GM21717 (cell line): ENCODE results near the gene FHIT.

Experiments
- ATAC-seq: cut with Tn5 transposase; IDR thresholded peaks from one replicate; pipeline ENCODE4 v1.9.1; 2021; ENCODE audit warnings: mild to moderate bottlenecking, moderate library complexity; ENCODE audit not compliant: unreplicated experiment

The FHIT gene

GRCh38 chr3:60045686-60046085 lies 1205.6 kb downstream of the FHIT start:
- no peak for ATAC-seq

GRCh38 chr3:60036803-60037202 lies 1214.4 kb downstream of the FHIT start:
- ATAC-seq: no peak

DNA sequence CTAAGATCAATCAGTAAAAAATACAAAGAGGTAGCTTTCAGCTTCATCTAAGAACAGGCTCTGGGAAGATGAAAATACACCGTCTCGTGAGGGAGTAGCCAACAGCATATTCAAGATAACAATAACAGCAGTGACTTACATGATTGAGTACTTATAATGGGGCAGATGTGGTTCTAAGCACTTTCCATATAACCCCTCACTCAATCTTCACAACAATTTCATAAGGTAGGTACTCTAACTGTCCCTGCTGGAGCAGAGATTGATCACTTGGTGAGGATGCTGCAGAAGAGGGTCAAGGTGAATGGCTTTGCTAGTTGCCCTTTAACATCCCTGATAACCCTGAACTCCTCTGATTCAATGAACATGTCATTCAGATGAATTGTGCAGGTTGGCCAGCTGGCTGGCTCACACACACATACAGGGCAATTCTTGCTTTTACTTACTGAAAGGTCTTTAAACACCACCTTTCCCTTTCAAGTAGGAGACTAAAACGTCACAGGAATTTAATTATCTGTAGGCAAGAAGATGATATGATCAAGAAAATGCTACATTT lies 1217.3 kb downstream of the FHIT start:
- ATAC-seq: no peak

- ATAC-seq: no peak
Measured at GRCh38 chr3:60030982-60031381, 1220.3 kb downstream of the FHIT start.

GRCh38 chr3:60028233-60028632 lies 1223.0 kb downstream of the FHIT start:
- no peak for ATAC-seq

GRCh38 chr3:60027335-60027734 lies 1223.9 kb downstream of the FHIT start:
- no peak for ATAC-seq

GRCh38 chr3:60025096-60026050 lies 1225.9 kb downstream of the FHIT start:
- no peak for ATAC-seq

GRCh38 chr3:60024400-60024799 lies 1226.9 kb downstream of the FHIT start:
- ATAC-seq: no peak

- no peak for ATAC-seq
Measured at GRCh38 chr3:60023189-60023588, 1228.1 kb downstream of the FHIT start.

GRCh38 chr3:60017631-60018030 lies 1233.6 kb downstream of the FHIT start:
- ATAC-seq: no peak

- ATAC-seq: no peak
Measured at GRCh38 chr3:60015032-60015705, 1236.1 kb downstream of the FHIT start.

- no peak for ATAC-seq
Measured at GRCh38 chr3:60013241-60013640, 1238.0 kb downstream of the FHIT start.

DNA sequence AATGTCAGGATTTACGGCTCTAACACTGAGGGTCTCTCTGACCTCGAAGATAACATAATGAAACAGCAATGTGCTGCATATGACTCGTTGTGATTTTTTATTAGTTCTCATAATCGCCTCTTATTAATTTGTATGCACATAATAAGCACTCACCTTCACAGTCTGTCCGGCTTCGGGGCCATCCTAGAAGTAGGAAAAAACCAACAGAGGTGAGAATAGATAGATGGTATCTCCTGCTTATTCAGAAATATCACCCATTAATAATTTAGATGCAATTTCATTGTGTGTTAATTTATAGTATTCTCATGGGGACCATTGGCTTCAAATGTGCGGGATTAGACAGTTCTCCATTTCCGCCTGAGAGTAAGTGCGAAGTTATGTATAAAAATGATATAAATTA lies 1240.0 kb downstream of the FHIT start:
- ATAC-seq: no peak

- peak; percentile 86 for ATAC-seq
Measured at GRCh38 chr3:60010781-60011180, 1240.5 kb downstream of the FHIT start.

DNA sequence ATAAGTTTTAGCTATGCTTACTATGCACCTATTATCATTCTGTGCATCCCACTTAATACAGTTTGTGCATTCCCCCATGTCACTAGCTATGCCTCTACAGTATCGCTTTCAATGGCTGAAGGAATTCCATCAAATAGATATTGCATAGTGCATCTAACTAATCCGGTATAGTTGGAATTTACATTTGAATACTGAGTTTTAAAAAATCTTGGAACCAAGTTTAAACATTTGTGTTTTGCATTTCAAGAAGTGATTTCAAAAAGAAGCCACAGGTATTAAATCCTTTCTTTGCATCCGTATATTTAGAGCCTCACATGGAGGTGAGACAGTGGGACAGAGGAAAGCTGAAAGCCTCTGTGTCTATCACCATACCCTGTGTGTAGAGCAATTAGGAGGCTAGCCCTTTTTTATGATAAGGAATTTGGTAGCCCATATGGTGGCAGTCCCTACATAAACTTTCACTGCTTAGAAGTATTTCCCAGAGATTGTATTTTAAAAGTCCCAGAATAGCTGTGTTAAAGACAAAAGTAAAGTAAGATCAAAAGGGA lies 1241.2 kb downstream of the FHIT start:
- ATAC-seq: no peak

GRCh38 chr3:60001369-60001768 lies 1249.9 kb downstream of the FHIT start:
- ATAC-seq: no peak

DNA sequence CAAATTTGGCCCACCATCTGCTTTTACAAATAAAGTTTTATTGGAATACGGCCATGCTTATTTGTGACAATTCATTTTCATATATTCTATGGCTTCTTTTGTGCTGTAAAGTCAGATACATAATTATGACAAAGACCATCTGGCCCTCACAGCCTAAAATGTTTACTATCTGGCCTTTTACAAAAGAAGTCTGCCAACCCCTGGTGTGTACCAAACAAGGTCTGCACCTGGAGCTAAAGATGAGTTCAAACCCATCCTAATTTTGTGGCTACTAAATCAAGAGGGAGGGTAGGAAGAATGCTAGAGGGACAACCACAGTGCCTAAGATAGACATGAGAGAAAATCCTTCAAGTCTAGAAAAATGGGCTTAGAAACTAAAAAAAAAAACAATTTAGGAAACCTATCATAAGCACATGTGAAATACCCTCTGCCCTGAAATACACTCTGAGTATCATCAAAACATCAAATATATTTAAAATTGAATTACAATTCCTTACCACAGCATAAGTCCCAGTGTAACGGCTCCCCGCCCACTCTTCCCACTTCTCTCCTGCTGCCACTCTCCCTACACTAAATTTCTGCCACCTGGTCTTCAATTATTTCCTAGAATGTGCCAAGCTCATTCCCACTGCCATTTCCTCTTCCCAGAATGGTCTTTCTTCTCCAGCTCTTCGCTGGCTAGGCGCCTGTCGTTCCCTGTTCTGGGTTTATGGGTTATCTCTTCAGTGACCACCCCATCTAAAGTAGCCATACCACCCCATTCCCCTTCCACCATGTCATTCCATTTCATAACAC lies 1250.7 kb downstream of the FHIT start:
- ATAC-seq: no peak

GRCh38 chr3:59998058-59998457 lies 1253.2 kb downstream of the FHIT start:
- no peak for ATAC-seq

DNA sequence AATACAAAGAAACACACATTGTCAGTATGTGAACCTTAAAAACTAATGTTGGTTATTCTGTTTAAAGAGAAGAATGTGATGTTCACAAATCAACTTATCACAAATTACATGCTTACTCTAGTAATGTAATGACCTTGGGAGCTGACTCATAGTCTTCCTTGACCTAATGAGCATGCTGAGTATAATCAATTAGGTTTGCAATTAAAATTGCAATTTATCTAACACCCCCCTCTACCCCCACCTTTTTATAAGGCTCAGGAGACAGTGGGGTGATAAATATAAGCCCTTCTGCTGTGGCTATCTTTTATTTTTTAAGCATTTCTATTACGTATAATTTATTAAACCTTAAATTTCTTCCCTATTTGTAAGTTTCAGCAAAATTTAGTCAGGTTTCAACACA lies 1253.7 kb downstream of the FHIT start:
- no peak for ATAC-seq

DNA sequence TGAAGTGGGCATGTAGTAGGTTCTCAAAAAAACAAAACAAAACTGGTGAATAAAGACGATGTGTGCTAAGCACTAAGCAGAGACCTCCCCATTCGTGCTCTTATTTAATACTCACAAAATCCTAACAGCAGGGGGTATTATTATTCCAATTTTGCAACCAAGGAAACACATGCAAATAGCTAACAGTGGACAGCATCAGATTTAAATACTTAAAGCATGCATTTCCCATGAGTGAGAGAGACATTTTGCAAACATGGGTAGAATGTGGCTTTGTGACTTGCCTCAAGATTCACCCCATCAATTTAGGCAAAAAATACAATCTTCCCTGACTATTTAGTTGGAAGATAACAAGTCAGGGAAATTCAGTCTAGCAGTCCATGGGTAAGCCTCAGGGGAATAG lies 1255.2 kb downstream of the FHIT start:
- ATAC-seq: no peak

DNA sequence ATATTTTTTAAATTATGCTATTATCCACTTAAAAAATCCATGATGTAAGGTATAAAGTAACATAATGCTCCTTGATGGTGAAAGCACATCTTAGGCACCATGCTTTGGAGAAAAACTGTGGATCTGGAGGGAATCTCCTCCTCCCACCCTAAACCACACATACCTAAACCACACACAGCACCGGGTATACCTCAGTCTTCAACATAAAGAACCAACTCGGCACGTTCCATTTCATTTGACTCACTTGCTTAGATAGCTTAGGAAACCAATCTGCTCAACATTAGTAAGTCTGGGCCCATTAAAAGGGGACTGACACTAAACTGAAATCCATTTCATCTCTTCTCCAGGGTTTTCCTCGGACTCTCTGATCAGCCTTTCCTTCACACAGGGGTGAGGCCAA lies 1255.7 kb downstream of the FHIT start:
- ATAC-seq: no peak
